Endodermal cell (in vitro differentiated cells): Measurements from ENCODE around the gene AKT1S1. TPM values are rescaled to one million over a fixed set of nuclear protein-coding genes. Genes with fewer than 3 reads are reported as not detected.

Experiments used
- DNase-seq: peaks from one replicate; pipeline ENCODE4 v3.0.0-alpha.2; 2017
- H3K27ac ChIP-seq: 2 replicates; pipeline ENCODE4 v1.5.1; 2013; ENCODE audit warnings: mild to moderate bottlenecking, low read depth, low read length, moderate library complexity
- H3K27me3 ChIP-seq: 2 replicates; pipeline ENCODE4 v1.6.1; 2013; ENCODE audit warnings: mild to moderate bottlenecking, low read length, moderate library complexity; ENCODE audit not compliant: insufficient read depth, control insufficient read depth, poor library complexity, severe bottlenecking
- H3K36me3 ChIP-seq: 2 replicates; pipeline ENCODE4 v1.7.0; 2013; ENCODE audit warnings: mild to moderate bottlenecking, low read length, moderate library complexity; ENCODE audit not compliant: control insufficient read depth, insufficient read depth
- H3K4me1 ChIP-seq: one replicate; pipeline ENCODE4 v1.7.0; 2013; ENCODE audit warnings: low read length; ENCODE audit not compliant: control insufficient read depth, insufficient read depth
- H3K4me3 ChIP-seq: 2 replicates; pipeline ENCODE4 v1.5.1; 2013; ENCODE audit warnings: mild to moderate bottlenecking, low read length, moderate library complexity
- H3K9ac ChIP-seq: 2 replicates; pipeline ENCODE4 v1.6.1; 2013; ENCODE audit warnings: mild to moderate bottlenecking, low read length, moderate library complexity; ENCODE audit not compliant: poor library complexity, severe bottlenecking; ENCODE audit errors: extremely low read depth
- H3K9me3 ChIP-seq: 2 replicates; pipeline ENCODE4 v1.6.1; 2013; ENCODE audit warnings: mild to moderate bottlenecking, low read length, moderate library complexity; ENCODE audit not compliant: control insufficient read depth
- H3K27ac Mint-ChIP-seq: 2 replicates; pipeline ENCODE4 v1.8.0; 2020; ENCODE audit warnings: mixed read lengths
- H3K27me3 Mint-ChIP-seq: 2 replicates; pipeline ENCODE4 v1.8.0; 2021; ENCODE audit warnings: mild to moderate bottlenecking, mixed read lengths; ENCODE audit not compliant: insufficient read depth
- H3K36me3 Mint-ChIP-seq: 2 replicates; pipeline ENCODE4 v1.8.0; 2020; ENCODE audit warnings: low read depth, mixed read lengths
- H3K4me1 Mint-ChIP-seq: 2 replicates; pipeline ENCODE4 v1.8.0; 2020; ENCODE audit warnings: mixed read lengths
- H3K4me3 Mint-ChIP-seq: 2 replicates; pipeline ENCODE4 v1.8.0; 2020; ENCODE audit warnings: mild to moderate bottlenecking, moderate library complexity, mixed read lengths
- H3K9me3 Mint-ChIP-seq: 2 replicates; pipeline ENCODE4 v1.8.0; 2020; ENCODE audit warnings: mild to moderate bottlenecking, mixed read lengths
- WGBS, 2 experiments: methylation state at CpG; one replicate each; pipeline versions ENCODE4 v1.1.5 to v1.1.7; 2013; ENCODE audit warnings: missing lambda C conversion rate in 2 of 2, mixed read lengths in 1 of 2; ENCODE audit not compliant: insufficient coverage in 1 of 2, insufficient read length in 1 of 2; 5-methylcytosine and 5-hydroxymethylcytosine counted together
- total RNA-seq, 2 donors: library from RNA; stranded (reverse); fragmentation: NEBNext Ultra II Directional in 1 of 2; extraction: Animal tissue kit (Norgen Biotek cat#: 25700) in 1 of 2; gene quantifications; 2 replicates in 1 of 2; 3 replicates in 1 of 2; pipeline ENCODE4 v1.2.1, GENCODE V29; 2021
- TF ChIP-seq, protein P1 (sequence below): fragments of 200-600 bp; sonication (generic); conservative IDR thresholded peaks from 2 replicates; pipeline ENCODE4 v1.5.0; 2021; ENCODE audit warnings: antibody characterized with exemption, mild to moderate bottlenecking

The AKT1S1 gene
- total RNA-seq, 2 donors from 2014 or later, result 41.3 to 47.0 TPM

DNA sequence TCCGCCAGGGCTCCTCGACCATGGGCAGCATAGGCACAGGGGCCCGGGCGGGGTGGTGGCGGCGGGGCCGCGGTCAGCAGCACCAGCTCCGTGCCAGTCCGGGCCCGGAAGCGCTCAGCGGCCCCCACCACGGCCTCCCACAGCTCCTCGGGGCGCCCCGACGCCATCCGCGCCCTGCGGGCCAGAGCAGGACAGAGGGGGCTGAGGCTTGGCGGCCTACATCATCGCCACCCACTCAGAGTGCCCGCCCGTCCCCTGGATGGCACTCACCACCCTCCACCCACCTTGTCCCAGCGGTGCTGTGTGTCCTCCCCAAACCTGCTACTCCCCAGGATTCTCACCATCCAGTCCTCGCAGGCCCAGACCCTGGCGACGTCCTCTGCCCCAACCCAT, 4.0 kb downstream of the AKT1S1 start:
- Histone ChIP-seq H3K4me3 (no peak overlapping the region), H3K36me3 (peaks cover 6% of the 10 kb centered on the region), H3K27ac (no peak overlapping the region), H3K27me3 (no peaks in the 10 kb centered on the region), H3K4me1 (peaks cover 4% of the 10 kb centered on the region), H3K9ac (no peak overlapping the region), H3K9me3 (no peaks in the 10 kb centered on the region)
- peaks cover 11% of the 10 kb centered on the region for H3K4me1 Mint-ChIP-seq
- peaks cover 3% of the 10 kb centered on the region for H3K9me3 Mint-ChIP-seq
- H3K27ac Mint-ChIP-seq, result no peak overlapping the region
- H3K36me3 Mint-ChIP-seq, result peaks cover 13% of the 10 kb centered on the region
- TF ChIP-seq, protein P1, sequence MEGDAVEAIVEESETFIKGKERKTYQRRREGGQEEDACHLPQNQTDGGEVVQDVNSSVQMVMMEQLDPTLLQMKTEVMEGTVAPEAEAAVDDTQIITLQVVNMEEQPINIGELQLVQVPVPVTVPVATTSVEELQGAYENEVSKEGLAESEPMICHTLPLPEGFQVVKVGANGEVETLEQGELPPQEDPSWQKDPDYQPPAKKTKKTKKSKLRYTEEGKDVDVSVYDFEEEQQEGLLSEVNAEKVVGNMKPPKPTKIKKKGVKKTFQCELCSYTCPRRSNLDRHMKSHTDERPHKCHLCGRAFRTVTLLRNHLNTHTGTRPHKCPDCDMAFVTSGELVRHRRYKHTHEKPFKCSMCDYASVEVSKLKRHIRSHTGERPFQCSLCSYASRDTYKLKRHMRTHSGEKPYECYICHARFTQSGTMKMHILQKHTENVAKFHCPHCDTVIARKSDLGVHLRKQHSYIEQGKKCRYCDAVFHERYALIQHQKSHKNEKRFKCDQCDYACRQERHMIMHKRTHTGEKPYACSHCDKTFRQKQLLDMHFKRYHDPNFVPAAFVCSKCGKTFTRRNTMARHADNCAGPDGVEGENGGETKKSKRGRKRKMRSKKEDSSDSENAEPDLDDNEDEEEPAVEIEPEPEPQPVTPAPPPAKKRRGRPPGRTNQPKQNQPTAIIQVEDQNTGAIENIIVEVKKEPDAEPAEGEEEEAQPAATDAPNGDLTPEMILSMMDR, result no peak
- no peaks in the 10 kb centered on the region for H3K27me3 Mint-ChIP-seq
- H3K4me3 Mint-ChIP-seq, result no peak overlapping the region
- DNase-seq, result no peak
- 95 to 98% methylated on average over 4 to 29 of the region's 29 CpGs for WGBS, 2 experiments

DNA sequence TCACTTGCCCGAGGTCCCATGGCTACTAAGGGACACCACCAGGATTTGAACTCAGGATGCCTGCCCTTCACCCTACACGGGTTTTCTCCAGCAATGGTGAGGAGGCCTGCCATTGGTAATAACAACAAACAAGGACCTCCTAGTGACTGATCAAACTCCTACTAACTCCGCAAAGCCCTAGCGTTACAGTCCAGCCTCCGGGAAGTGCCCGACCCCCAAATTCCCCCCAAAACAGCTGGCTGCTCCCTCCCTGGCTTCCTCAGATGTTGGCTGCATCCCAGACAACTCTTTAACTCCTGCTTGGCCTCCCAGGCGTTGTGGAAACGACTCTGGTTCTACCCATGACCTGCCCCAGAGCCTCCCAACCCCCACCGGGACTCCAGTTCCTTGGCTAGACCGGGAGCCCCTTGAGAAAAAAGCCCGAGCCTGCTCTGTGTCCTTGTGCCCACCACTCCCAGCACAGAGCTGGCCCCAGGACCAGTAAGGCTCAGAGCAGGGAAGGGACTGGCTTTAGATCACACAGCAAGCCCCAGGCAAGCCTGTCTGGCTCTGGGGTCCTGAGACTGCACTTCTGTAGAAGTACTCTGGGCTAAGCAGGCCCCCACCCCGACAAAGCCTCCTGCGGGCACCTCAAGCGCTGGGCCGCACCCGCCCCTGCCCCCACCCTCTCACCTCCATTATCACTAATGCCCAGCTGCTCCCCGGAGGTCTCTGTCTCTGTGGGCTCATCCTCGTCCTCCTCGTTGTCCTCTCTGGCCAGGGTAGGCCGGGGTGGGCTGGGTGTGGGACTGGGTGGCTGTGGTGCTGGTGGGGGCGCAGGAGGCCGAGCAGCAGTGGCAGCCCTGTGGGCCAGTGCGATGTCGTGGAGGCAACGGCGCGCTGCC, 4.7 kb downstream of the AKT1S1 start:
- Histone ChIP-seq H3K27ac (no peak overlapping the region), H3K9me3 (no peaks in the 10 kb centered on the region), H3K27me3 (no peaks in the 10 kb centered on the region), H3K36me3 (peaks cover 6% of the 10 kb centered on the region), H3K4me3 (no peak overlapping the region), H3K4me1 (peaks cover 4% of the 10 kb centered on the region), H3K9ac (no peak overlapping the region)
- peaks cover 5% of the 10 kb centered on the region for H3K9me3 Mint-ChIP-seq
- TF ChIP-seq, protein P1, result no peak
- H3K27ac Mint-ChIP-seq, result no peak overlapping the region
- H3K4me3 Mint-ChIP-seq, result no peak overlapping the region
- no peak for DNase-seq
- peaks cover 11% of the 10 kb centered on the region for H3K4me1 Mint-ChIP-seq
- H3K27me3 Mint-ChIP-seq, result no peaks in the 10 kb centered on the region
- 93 to 94% methylated on average over 9 to 26 of the region's 27 CpGs for WGBS, 2 experiments
- peaks cover 11% of the 10 kb centered on the region for H3K36me3 Mint-ChIP-seq

DNA sequence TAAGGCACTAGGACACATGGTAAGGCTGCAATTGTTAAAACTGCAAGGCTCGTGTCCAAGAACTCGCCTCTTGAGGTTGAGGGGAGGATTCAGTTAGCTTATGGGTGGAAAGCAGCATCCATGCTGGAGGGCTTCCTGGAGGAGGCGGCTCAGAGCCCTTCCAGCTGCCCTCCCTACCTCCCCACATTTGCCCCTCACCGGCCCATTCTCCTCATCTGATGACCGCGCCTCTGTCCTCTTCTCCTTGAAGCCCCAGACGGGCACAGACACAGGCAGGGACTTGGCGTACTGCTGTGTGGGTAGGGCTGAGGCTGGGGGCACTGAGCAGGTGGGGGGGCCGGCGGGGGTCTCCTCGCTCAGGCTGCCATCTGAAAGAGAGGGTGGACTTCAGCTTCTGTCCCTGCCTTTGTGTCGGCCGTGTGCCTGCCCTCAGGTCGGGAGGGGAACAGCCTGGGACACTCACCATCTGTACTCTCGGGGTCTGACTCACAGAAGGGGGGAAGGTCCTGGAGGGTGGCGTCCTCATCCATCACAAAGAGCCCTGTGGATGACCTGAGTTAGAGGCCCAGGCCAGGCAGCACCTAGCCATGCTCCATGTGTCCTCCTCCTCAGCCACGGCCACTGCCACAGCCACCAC, 5.7 kb downstream of the AKT1S1 start:
- H3K4me3 ChIP-seq, result no peak overlapping the region
- DNase-seq, result no peak
- H3K4me1 ChIP-seq, result peaks cover 4% of the 10 kb centered on the region
- no peak overlapping the region for H3K9ac ChIP-seq
- TF ChIP-seq, protein P1, result no peak
- H3K27me3 Mint-ChIP-seq, result no peaks in the 10 kb centered on the region
- peaks cover 6% of the 10 kb centered on the region for H3K36me3 ChIP-seq
- no peaks in the 10 kb centered on the region for H3K9me3 ChIP-seq
- no peak overlapping the region for H3K4me3 Mint-ChIP-seq
- H3K27me3 ChIP-seq, result no peaks in the 10 kb centered on the region
- H3K9me3 Mint-ChIP-seq, result peaks cover 5% of the 10 kb centered on the region
- WGBS, 2 experiments, result 86 to 95% methylated on average over 4 to 17 of the region's 17 CpGs
- no peak overlapping the region for H3K27ac ChIP-seq
- no peak overlapping the region for H3K27ac Mint-ChIP-seq
- H3K36me3 Mint-ChIP-seq, result peaks cover 14% of the 10 kb centered on the region
- H3K4me1 Mint-ChIP-seq, result peaks cover 15% of the 10 kb centered on the region
